Brain microvascular endothelial cell (primary cell): Measurements from ENCODE around the gene PGBD2.

Source experiments
- DNase-seq: peaks from one replicate; pipeline ENCODE4 v3.0.0-alpha.2; 2020
- H3K27ac ChIP-seq: fragments of 250-450 bp; sonication (Bioruptor Pico); 2 replicates; pipeline ENCODE4 v1.5.1; 2020; ENCODE audit warnings: mild to moderate bottlenecking, moderate library complexity
- H3K27me3 ChIP-seq: fragments of 250-450 bp; sonication (Bioruptor Pico); replicated peaks from 2 replicates; pipeline ENCODE4 v1.5.1; 2020; ENCODE audit warnings: mild to moderate bottlenecking
- H3K36me3 ChIP-seq: fragments of 250-450 bp; sonication (Bioruptor Pico); replicated peaks from 2 replicates; pipeline ENCODE4 v1.5.1; 2020; ENCODE audit warnings: mild to moderate bottlenecking
- H3K4me3 ChIP-seq: 2 replicates; pipeline ENCODE4 v1.5.1; 2011; ENCODE audit warnings: low read depth, mild to moderate bottlenecking, control low read depth, low read length, moderate library complexity
- in situ Hi-C: cut with HindIII; loops from 2 replicates; pipeline ENCODE4 v1.10.0; 2017; ENCODE audit warnings: low sequenced_read_pairs, low pct_ligation_motif_present
- TF ChIP-seq, protein P1 (sequence below): IDR thresholded peaks from 2 replicates; pipeline ENCODE4 v1.5.1; 2011; ENCODE audit warnings: low read depth, mild to moderate bottlenecking, moderate library complexity, low read length, control low read depth, inconsistent platforms; ENCODE audit errors: missing control alignments

Gene PGBD2, protein sequence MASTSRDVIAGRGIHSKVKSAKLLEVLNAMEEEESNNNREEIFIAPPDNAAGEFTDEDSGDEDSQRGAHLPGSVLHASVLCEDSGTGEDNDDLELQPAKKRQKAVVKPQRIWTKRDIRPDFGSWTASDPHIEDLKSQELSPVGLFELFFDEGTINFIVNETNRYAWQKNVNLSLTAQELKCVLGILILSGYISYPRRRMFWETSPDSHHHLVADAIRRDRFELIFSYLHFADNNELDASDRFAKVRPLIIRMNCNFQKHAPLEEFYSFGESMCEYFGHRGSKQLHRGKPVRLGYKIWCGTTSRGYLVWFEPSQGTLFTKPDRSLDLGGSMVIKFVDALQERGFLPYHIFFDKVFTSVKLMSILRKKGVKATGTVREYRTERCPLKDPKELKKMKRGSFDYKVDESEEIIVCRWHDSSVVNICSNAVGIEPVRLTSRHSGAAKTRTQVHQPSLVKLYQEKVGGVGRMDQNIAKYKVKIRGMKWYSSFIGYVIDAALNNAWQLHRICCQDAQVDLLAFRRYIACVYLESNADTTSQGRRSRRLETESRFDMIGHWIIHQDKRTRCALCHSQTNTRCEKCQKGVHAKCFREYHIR

DNA sequence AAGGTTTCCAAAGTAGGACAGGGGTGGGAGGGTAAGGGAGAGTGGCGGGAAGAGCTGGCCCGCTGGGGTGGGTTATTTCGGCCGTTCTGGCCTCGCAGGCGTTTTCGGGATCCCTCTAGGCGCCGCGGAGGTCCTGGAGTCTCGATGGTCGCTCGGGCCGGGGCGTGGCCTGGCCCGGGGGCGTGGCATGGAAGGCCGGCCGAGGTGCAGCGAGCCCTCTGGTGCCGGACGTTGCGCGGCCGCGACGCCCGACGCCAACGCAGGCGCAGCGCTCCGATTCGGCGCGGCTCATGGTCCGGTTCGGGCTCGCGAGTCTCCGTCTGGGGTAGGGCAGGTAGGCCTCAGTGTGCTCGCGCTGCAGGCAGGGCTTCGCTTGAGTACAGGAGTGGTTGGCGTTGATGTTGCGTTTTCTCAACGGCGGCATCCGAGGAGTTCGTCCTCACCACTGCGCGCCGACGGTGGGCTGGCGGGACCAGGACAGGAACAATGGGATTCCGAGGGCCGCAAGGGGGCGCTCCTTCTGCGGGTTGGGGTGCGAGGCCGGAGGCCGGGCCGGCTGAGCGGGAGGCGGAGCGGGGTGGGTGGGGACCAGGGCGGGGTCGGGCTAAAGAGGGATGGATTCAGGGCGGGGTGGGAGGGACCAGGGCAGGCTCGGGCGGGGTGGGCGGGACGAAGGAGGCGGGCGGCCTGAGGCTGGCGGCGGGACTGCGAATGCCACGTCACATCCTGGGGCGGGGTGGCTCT lies at the start of gene PGBD2:
Gene PGBD2, plus strand, starts transcription at position 227 of the 744 bp plus-strand sequence. CDS start 7,628 bp downstream, outside the sequence.
- Histone ChIP-seq H3K36me3 (no peaks in the 10 kb centered on the region), H3K27me3 (no peaks in the 10 kb centered on the region), H3K4me3 (peak within 1 kb of the TSS; percentile 80), H3K27ac (peak within 1 kb of the TSS; percentile 86)
- TF ChIP-seq, protein P1, sequence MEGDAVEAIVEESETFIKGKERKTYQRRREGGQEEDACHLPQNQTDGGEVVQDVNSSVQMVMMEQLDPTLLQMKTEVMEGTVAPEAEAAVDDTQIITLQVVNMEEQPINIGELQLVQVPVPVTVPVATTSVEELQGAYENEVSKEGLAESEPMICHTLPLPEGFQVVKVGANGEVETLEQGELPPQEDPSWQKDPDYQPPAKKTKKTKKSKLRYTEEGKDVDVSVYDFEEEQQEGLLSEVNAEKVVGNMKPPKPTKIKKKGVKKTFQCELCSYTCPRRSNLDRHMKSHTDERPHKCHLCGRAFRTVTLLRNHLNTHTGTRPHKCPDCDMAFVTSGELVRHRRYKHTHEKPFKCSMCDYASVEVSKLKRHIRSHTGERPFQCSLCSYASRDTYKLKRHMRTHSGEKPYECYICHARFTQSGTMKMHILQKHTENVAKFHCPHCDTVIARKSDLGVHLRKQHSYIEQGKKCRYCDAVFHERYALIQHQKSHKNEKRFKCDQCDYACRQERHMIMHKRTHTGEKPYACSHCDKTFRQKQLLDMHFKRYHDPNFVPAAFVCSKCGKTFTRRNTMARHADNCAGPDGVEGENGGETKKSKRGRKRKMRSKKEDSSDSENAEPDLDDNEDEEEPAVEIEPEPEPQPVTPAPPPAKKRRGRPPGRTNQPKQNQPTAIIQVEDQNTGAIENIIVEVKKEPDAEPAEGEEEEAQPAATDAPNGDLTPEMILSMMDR = peak; percentile 76
- DNase-seq = peak; percentile 82
- in situ Hi-C loops = no loop called here

DNA sequence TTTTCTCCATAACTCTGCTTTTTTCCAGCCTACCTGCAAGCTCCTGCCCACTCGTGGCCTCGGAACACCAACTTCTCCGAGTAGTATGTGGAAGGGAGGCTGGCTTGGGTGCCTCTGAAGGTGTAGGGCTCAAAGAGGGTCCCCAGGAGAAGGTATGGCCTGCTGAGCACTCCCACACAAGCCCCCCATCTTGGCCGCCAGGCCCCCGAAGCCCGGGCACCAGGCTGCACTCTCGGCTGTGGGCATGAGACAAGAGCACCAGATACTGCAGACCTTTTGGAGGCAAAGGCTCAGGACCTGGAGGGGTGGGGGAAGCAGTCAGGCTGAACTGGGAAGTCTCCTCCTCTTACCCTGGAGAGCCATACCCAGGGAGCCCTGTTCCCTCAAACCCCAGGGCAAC lies 48.8 kb upstream of the PGBD2 start:
- Histone ChIP-seq H3K27me3 (no peaks in the 10 kb centered on the region), H3K36me3 (peaks cover 19% of the 10 kb centered on the region), H3K4me3 (no peak overlapping the region), H3K27ac (no peak overlapping the region)
- no peak for DNase-seq
- TF ChIP-seq, protein P1 = no peak
- in situ Hi-C loops = no loop called here

DNA sequence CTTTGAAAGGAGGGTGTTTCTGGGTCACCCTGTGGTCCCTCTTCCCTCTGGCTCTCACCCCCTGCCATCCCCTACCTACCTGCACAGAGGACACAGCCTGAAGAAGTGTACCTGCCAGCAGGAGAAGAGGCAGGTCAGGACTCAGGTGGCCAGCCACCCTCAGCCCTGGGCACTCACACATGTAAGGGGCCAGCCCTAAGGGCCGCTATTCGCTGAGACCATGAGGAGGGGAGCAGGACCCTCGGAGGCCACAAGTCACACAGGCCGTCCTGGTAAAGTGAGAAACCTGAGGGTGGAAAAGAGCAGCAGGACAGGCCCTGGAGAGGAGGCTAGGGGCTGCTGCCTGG lies 48.3 kb upstream of the PGBD2 start:
- peak overlapping the region; percentile 74 for H3K4me3 ChIP-seq
- TF ChIP-seq, protein P1 = no peak
- H3K27ac ChIP-seq = no peak overlapping the region
- in situ Hi-C loops = no loop called here
- no peak for DNase-seq
- H3K27me3 ChIP-seq = no peaks in the 10 kb centered on the region
- peaks cover 19% of the 10 kb centered on the region for H3K36me3 ChIP-seq

DNA sequence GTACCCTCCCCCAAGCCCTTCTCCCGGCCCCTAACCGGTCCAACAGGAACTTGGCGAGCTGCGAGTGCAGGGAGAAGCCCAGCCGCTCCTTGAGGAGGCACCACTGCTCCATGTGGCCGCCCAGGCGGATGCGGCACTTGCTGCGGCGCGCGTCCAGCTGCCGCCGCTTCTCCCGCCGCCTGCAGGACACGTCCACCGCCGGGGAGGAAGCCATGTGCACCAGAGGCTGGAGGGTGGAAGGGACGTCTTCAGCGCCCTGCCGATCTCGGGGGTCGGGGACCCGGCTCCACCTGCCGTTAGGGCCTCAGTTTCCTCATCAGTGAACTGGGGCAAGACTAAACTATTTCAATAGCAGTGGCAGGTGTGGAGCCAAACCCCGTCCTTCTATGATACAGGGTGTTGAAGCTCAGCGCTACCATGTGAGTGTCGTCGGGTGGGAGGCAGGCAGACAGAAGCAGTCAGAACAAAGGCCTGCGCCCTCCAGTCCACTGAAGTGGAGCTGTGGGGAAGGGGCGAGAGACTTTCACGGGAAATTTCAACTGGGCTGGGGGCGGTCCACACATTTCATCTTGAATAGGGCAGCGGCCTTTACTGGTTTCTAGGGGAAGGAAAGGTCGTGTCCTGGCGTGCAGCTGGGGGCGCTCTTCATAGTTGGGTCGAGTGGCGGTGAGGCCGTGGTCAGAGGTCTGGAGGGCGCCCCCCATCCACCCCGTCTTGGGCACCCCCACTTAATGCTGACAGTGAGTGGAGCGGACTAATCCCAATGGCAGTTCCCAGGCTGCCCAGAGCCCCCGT lies 47.7 kb upstream of the PGBD2 start:
- Histone ChIP-seq H3K27ac (peak overlapping the region; percentile 12), H3K4me3 (peak overlapping the region; percentile 74), H3K36me3 (peaks cover 16% of the 10 kb centered on the region), H3K27me3 (no peaks in the 10 kb centered on the region)
- in situ Hi-C loops = no loop called here
- DNase-seq = peak; percentile 35
- TF ChIP-seq, protein P1 = peak; percentile 44
